GM12874 (cell line): ENCODE data around the gene LTO1.

Source experiments
- CTCF ChIP-seq: IDR thresholded peaks from 2 replicates; pipeline ENCODE4 v1.5.1; 2011; ENCODE audit warnings: low read depth, mild to moderate bottlenecking, control low read depth, low read length, moderate library complexity; ENCODE audit not compliant: insufficient read depth

The LTO1 gene

GRCh38 chr11:69715446-69715845 is 40.3 kb upstream of the LTO1 start:
- TF ChIP-seq CTCF: no peak

GRCh38 chr11:69711822-69712801 is 37.0 kb upstream of the LTO1 start:
- no peak for TF ChIP-seq CTCF

- no peak for TF ChIP-seq CTCF
These were observed 33.7 kb upstream of the LTO1 start for GRCh38 chr11:69708736-69709401.

GRCh38 chr11:69707176-69707575 is 32.0 kb upstream of the LTO1 start:
- TF ChIP-seq CTCF: no peak

- no peak for TF ChIP-seq CTCF
These were observed 31.0 kb upstream of the LTO1 start for GRCh38 chr11:69705901-69706787.

- TF ChIP-seq CTCF: no peak
These were observed 30.2 kb upstream of the LTO1 start for GRCh38 chr11:69705351-69705811.
